H9 (cell line): ENCODE results near the gene BRD3OS. TPM values are rescaled to one million over a fixed set of nuclear protein-coding genes. Genes with fewer than 3 reads are reported as not detected.

Source experiments
- DNase-seq: peaks from one replicate; pipeline ENCODE4 v3.0.0-alpha.2; 2017
- H2AFZ ChIP-seq: one replicate; pipeline ENCODE4 v1.6.1; 2013; ENCODE audit warnings: mild to moderate bottlenecking, low read length, control low read depth, moderate library complexity
- H2AK5ac ChIP-seq: 2 replicates; pipeline ENCODE4 v1.6.1; 2013; ENCODE audit warnings: low read length, control low read depth, mixed read lengths; ENCODE audit not compliant: insufficient read length
- H2BK120ac ChIP-seq: one replicate; pipeline ENCODE4 v1.6.1; 2013; ENCODE audit warnings: low read depth, mild to moderate bottlenecking, low read length, control low read depth, inconsistent platforms; ENCODE audit not compliant: poor library complexity, severe bottlenecking
- H2BK12ac ChIP-seq: 2 replicates; pipeline ENCODE4 v1.6.1; 2013; ENCODE audit warnings: low read length, control low read depth, mixed read lengths, low read depth; ENCODE audit not compliant: insufficient read length
- H2BK15ac ChIP-seq: 2 replicates; pipeline ENCODE4 v1.6.1; 2013; ENCODE audit warnings: low read depth, low read length, control low read depth
- H2BK20ac ChIP-seq: one replicate; pipeline ENCODE4 v1.6.1; 2013; ENCODE audit warnings: low read depth, mild to moderate bottlenecking, low read length, control low read depth, inconsistent platforms; ENCODE audit not compliant: poor library complexity, severe bottlenecking
- H2BK5ac ChIP-seq: 2 replicates; pipeline ENCODE4 v1.6.1; 2013; ENCODE audit warnings: low read length, control low read depth, mixed read lengths; ENCODE audit not compliant: insufficient read length
- H3K14ac ChIP-seq: 2 replicates; pipeline ENCODE4 v1.6.1; 2013; ENCODE audit warnings: low read length, control low read depth; ENCODE audit not compliant: insufficient read depth
- H3K18ac ChIP-seq: 2 replicates; pipeline ENCODE4 v1.6.1; 2013; ENCODE audit warnings: low read depth, mild to moderate bottlenecking, mixed read lengths, low read length, control low read depth; ENCODE audit not compliant: insufficient read length
- H3K23ac ChIP-seq: 2 replicates; pipeline ENCODE4 v1.6.1; 2013; ENCODE audit warnings: low read length, control low read depth, mixed read lengths, low read depth; ENCODE audit not compliant: insufficient read length
- H3K23me2 ChIP-seq: 2 replicates; pipeline ENCODE4 v1.6.1; 2013; ENCODE audit warnings: low read depth, mild to moderate bottlenecking, mixed read lengths, low read length, control low read depth; ENCODE audit not compliant: insufficient read length, poor library complexity, severe bottlenecking
- H3K27ac ChIP-seq: 2 replicates; pipeline ENCODE4 v1.5.1; 2013; ENCODE audit warnings: low read length, control low read depth, mixed read lengths, low read depth; ENCODE audit not compliant: insufficient read length
- H3K27me3 ChIP-seq: 2 replicates; pipeline ENCODE4 v1.6.1; 2013; ENCODE audit warnings: low read length, control low read depth, inconsistent platforms; ENCODE audit not compliant: insufficient read depth
- H3K4ac ChIP-seq: 2 replicates; pipeline ENCODE4 v1.6.1; 2013; ENCODE audit warnings: low read depth, mild to moderate bottlenecking, control low read depth, inconsistent platforms, low read length, moderate library complexity
- H3K4me1 ChIP-seq: 2 replicates; pipeline ENCODE4 v1.6.1; 2013; ENCODE audit warnings: low read length, control low read depth, inconsistent platforms; ENCODE audit not compliant: insufficient read depth
- H3K4me2 ChIP-seq: 2 replicates; pipeline ENCODE4 v1.6.1; 2013; ENCODE audit warnings: low read length, control low read depth, mixed read lengths; ENCODE audit not compliant: insufficient read length, insufficient read depth
- H3K56ac ChIP-seq: 2 replicates; pipeline ENCODE4 v1.6.1; 2013; ENCODE audit warnings: low read depth, mild to moderate bottlenecking, mixed read lengths, low read length, control low read depth; ENCODE audit not compliant: insufficient read length
- H3K79me1 ChIP-seq: 2 replicates; pipeline ENCODE4 v1.6.1; 2013; ENCODE audit warnings: low read depth, mild to moderate bottlenecking, moderate library complexity, low read length, control low read depth, inconsistent platforms; ENCODE audit not compliant: insufficient read depth, poor library complexity, severe bottlenecking
- H3K79me2 ChIP-seq: 2 replicates; pipeline ENCODE4 v1.6.1; 2013; ENCODE audit warnings: low read length, control low read depth, inconsistent platforms; ENCODE audit not compliant: insufficient read depth
- H3K9ac ChIP-seq: 2 replicates; pipeline ENCODE4 v1.6.1; 2013; ENCODE audit warnings: low read length, control low read depth, mixed read lengths; ENCODE audit not compliant: insufficient read length; ENCODE audit errors: extremely low read depth
- H3K9me3 ChIP-seq: one replicate; pipeline ENCODE4 v1.6.1; 2013; ENCODE audit warnings: low read depth, low read length, inconsistent platforms; ENCODE audit not compliant: control insufficient read depth
- H3T11ph ChIP-seq: one replicate; pipeline ENCODE4 v1.6.1; 2013; ENCODE audit warnings: mild to moderate bottlenecking, low read length, control low read depth, inconsistent platforms
- H4K20me1 ChIP-seq: one replicate; pipeline ENCODE4 v1.6.1; 2013; ENCODE audit not compliant: control insufficient read depth, insufficient read length, insufficient read depth
- H4K5ac ChIP-seq: 2 replicates; pipeline ENCODE4 v1.6.1; 2013; ENCODE audit warnings: low read depth, mild to moderate bottlenecking, mixed read lengths, low read length, control low read depth; ENCODE audit not compliant: insufficient read length
- H4K8ac ChIP-seq: replicated peaks from 2 replicates; pipeline ENCODE4 v1.6.1; 2013; ENCODE audit warnings: low read length, control low read depth, mixed read lengths, low read depth; ENCODE audit not compliant: insufficient read length
- H4K91ac ChIP-seq: 2 replicates; pipeline ENCODE4 v1.6.1; 2013; ENCODE audit warnings: low read depth, mild to moderate bottlenecking, moderate library complexity, mixed read lengths, low read length, control low read depth; ENCODE audit not compliant: insufficient read length
- H3K27ac Mint-ChIP-seq, 3 experiments: 2 replicates in 2 of 3; 3 replicates in 1 of 3; pipeline ENCODE4 v1.8.0; 2020 to 2021; ENCODE audit warnings: mixed read lengths in 3 of 3, mild to moderate bottlenecking in 1 of 3, moderate library complexity in 1 of 3
- H3K27me3 Mint-ChIP-seq: 2 replicates; pipeline ENCODE4 v1.8.0; 2021; ENCODE audit warnings: low read depth, mild to moderate bottlenecking, moderate library complexity, mixed read lengths
- H3K36me3 Mint-ChIP-seq, 3 experiments: 2 replicates in 2 of 3; 3 replicates in 1 of 3; pipeline ENCODE4 v1.8.0; 2020 to 2021; ENCODE audit warnings: low read depth in 3 of 3, mixed read lengths in 3 of 3; ENCODE audit not compliant: insufficient read depth in 1 of 3
- H3K4me1 Mint-ChIP-seq, 2 experiments: 2 replicates each; pipeline ENCODE4 v1.8.0; 2020; ENCODE audit warnings: mixed read lengths in 2 of 2
- H3K4me3 Mint-ChIP-seq, 2 experiments: 2 replicates in 1 of 2; 3 replicates in 1 of 2; pipeline ENCODE4 v1.8.0; 2020 to 2021; ENCODE audit warnings: mild to moderate bottlenecking in 2 of 2, mixed read lengths in 2 of 2, moderate library complexity in 1 of 2
- H3K9me3 Mint-ChIP-seq, 2 experiments: 2 replicates in 1 of 2; 3 replicates in 1 of 2; pipeline ENCODE4 v1.8.0; 2020; ENCODE audit warnings: mild to moderate bottlenecking in 2 of 2, mixed read lengths in 2 of 2, moderate library complexity in 1 of 2
- WGBS: extraction: QIAGEN DNeasy Blood & Tissue Kit; methylation state at CpG from one replicate; pipeline ENCODE4 v1.1.7; 2013; ENCODE audit warnings: missing lambda C conversion rate, low lambda C conversion rate, mixed read lengths; ENCODE audit not compliant: insufficient read length; ENCODE audit errors: extremely low coverage; 5-methylcytosine and 5-hydroxymethylcytosine counted together
- total RNA-seq: library from RNA; stranded (reverse); gene quantifications from 2 replicates; pipeline ENCODE4 v1.2.1, GENCODE V29; 2021
- TF ChIP-seq, protein P1 (sequence below): fragments of 200-600 bp; sonication (generic); conservative IDR thresholded peaks from 3 replicates; pipeline ENCODE4 v1.8.0; 2021; ENCODE audit warnings: antibody characterized with exemption, mild to moderate bottlenecking

Gene BRD3OS
- total RNA-seq, 1 experiment from 2014 or later: 16.4 TPM

- DNase-seq: no peak
- Mint-ChIP-seq H3K27me3 (peaks cover 12% of the 10 kb centered on the region), H3K27ac (no peak overlapping the region), H3K4me1 (no peaks in the 10 kb centered on the region), H3K9me3 (peaks cover 17 to 21% of the 10 kb centered on the region in 2 experiments), H3K36me3 (peaks cover 4 to 5% (median 5%) of the 10 kb centered on the region in 3 experiments; a peak in 5 of 7 replicates), H3K4me3 (no peak overlapping the region)
- Histone ChIP-seq H3K18ac (no peak overlapping the region), H2AK5ac (no peak overlapping the region), H4K5ac (no peak overlapping the region), H3K9ac (no peak overlapping the region), H2BK5ac (no peak overlapping the region), H2AFZ (no peak overlapping the region), H3K9me3 (peaks cover 13% of the 10 kb centered on the region), H2BK120ac (no peak overlapping the region), H3K23ac (no peak overlapping the region), H3K4me1 (no peaks in the 10 kb centered on the region), H4K91ac (no peak overlapping the region), H3K79me2 (no peaks in the 10 kb centered on the region), H3K27ac (no peak overlapping the region), H3K56ac (no peak overlapping the region), H3K79me1 (no peaks in the 10 kb centered on the region), H2BK15ac (no peak overlapping the region), H3K4me2 (no peak overlapping the region), H3K4ac (no peak overlapping the region), H3T11ph (no peak overlapping the region), H4K8ac (no peak overlapping the region), H2BK12ac (no peak overlapping the region), H3K27me3 (no peaks in the 10 kb centered on the region), H2BK20ac (no peak overlapping the region), H4K20me1 (no peaks in the 10 kb centered on the region), H3K14ac (no peak overlapping the region), H3K23me2 (no peaks in the 10 kb centered on the region)
- TF ChIP-seq, protein P1, sequence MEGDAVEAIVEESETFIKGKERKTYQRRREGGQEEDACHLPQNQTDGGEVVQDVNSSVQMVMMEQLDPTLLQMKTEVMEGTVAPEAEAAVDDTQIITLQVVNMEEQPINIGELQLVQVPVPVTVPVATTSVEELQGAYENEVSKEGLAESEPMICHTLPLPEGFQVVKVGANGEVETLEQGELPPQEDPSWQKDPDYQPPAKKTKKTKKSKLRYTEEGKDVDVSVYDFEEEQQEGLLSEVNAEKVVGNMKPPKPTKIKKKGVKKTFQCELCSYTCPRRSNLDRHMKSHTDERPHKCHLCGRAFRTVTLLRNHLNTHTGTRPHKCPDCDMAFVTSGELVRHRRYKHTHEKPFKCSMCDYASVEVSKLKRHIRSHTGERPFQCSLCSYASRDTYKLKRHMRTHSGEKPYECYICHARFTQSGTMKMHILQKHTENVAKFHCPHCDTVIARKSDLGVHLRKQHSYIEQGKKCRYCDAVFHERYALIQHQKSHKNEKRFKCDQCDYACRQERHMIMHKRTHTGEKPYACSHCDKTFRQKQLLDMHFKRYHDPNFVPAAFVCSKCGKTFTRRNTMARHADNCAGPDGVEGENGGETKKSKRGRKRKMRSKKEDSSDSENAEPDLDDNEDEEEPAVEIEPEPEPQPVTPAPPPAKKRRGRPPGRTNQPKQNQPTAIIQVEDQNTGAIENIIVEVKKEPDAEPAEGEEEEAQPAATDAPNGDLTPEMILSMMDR: no peak
- no CpG with 5 or more reads among the region's 6 CpGs for WGBS
Measured at GRCh38 chr9:134007150-134007549, 18.1 kb upstream of the BRD3OS start.
